DMS153 treated with DMSO at 0.1 percent for 48 hours (cell line): ENCODE results near the gene FOXN1.
"Not testable (repeated sequence)": the region's sequence is repeated elsewhere in the genome, so short reads cannot be mapped to it uniquely, and the experiment has no call there.

ENCODE experiments used
- DNase-seq: peaks from one replicate; lab custom pipeline; 2025; ENCODE audit not compliant: unreplicated experiment; lab: John Stamatoyannopoulos, UW

Gene FOXN1

GRCh38 chr17:28571361-28572122 is 65.4 kb downstream of the FOXN1 start, which contains the start of gene PIGS:
TSS of gene PIGS (minus strand) at chr17:28571524. CDS start at chr17:28571496, 28 bp downstream.
- DNase-seq, result peak; percentile 82

- DNase-seq, result no peak
These were observed 66.3 kb downstream of the FOXN1 start for GRCh38 chr17:28572259-28573039.

- no peak for DNase-seq
These were observed 66.9 kb downstream of the FOXN1 start for GRCh38 chr17:28573040-28573380.

GRCh38 chr17:28573521-28573920 is 67.4 kb downstream of the FOXN1 start:
- DNase-seq, result no peak

- DNase-seq, result no peak
These were observed 67.9 kb downstream of the FOXN1 start for GRCh38 chr17:28573966-28574480.

GRCh38 chr17:28574526-28574925 is 68.4 kb downstream of the FOXN1 start:
- DNase-seq, result no peak

- no peak for DNase-seq
These were observed 69.1 kb downstream of the FOXN1 start for GRCh38 chr17:28575126-28575795.

- DNase-seq, result not testable (repeated sequence)
These were observed 69.9 kb downstream of the FOXN1 start for GRCh38 chr17:28576016-28576415.

GRCh38 chr17:28576758-28577465 is 70.8 kb downstream of the FOXN1 start, which contains the start of gene ALDOC:
TSS of gene ALDOC (minus strand) at chr17:28576895. CDS start at chr17:28575532, 1,363 bp downstream.
- DNase-seq, result peak; percentile 96

GRCh38 chr17:28577466-28577824 is 71.3 kb downstream of the FOXN1 start:
- DNase-seq, result no peak

GRCh38 chr17:28578246-28579195 is 72.4 kb downstream of the FOXN1 start:
- DNase-seq, result no peak

- no peak for DNase-seq
These were observed 73.4 kb downstream of the FOXN1 start for GRCh38 chr17:28579526-28579925.

GRCh38 chr17:28580959-28581358 is 74.8 kb downstream of the FOXN1 start:
- no peak for DNase-seq

GRCh38 chr17:28582513-28582912 is 76.4 kb downstream of the FOXN1 start:
- DNase-seq, result no peak

- DNase-seq, result no peak
These were observed 78.3 kb downstream of the FOXN1 start for GRCh38 chr17:28584434-28584833.

- DNase-seq, result no peak
These were observed 79.7 kb downstream of the FOXN1 start for GRCh38 chr17:28585851-28586250.
